Thyroid gland (tissue), 4 donors: ENCODE measurements around the gene SDHB. TPM values are rescaled to one million over a fixed set of nuclear protein-coding genes. Genes with fewer than 3 reads are reported as not detected.

Experiments
- DNase-seq, 2 donors: peaks; one replicate each; pipeline ENCODE4 v3.0.0-alpha.2; 2019
- H3K27ac ChIP-seq, 3 donors: fragments of 200-600 bp; sonication (generic); 1 replicate in 2 of 3; 2 replicates in 1 of 3; pipeline ENCODE4 v1.5.1; 2016 to 2019; ENCODE audit warnings: mild to moderate bottlenecking in 1 of 3, moderate library complexity in 1 of 3
- H3K27me3 ChIP-seq: fragments of 200-600 bp; sonication (generic); one replicate; pipeline ENCODE4 v1.5.1; 2019
- H3K36me3 ChIP-seq, 2 donors: fragments of 200-600 bp; sonication (generic); one replicate each; pipeline ENCODE4 v1.5.1; 2016 to 2019
- H3K4me1 ChIP-seq, 2 donors: fragments of 200-600 bp; sonication (generic); one replicate each; pipeline ENCODE4 v1.5.1; 2017 to 2019
- H3K4me3 ChIP-seq, 3 donors: fragments of 200-600 bp; sonication (generic); replicated peaks in 1 of 3; 1 replicate in 2 of 3; 2 replicates in 1 of 3; pipeline ENCODE4 v1.5.1; 2016; ENCODE audit warnings: mild to moderate bottlenecking in 1 of 3
- H3K9me3 ChIP-seq: fragments of 200-600 bp; sonication (generic); one replicate; pipeline ENCODE4 v1.5.1; 2017
- POLR2A ChIP-seq, 2 donors: fragments of 450-650 bp; IDR thresholded peaks; one replicate each; pipeline ENCODE4 v1.6.1; 2017; ENCODE audit warnings: antibody characterized with exemption in 2 of 2, mild to moderate bottlenecking in 2 of 2, moderate library complexity in 1 of 2
- WGBS, 2 donors: methylation state at CpG; one replicate each; pipeline ENCODE4 v1.1.5; 2017; 5-methylcytosine and 5-hydroxymethylcytosine counted together
- intact Hi-C: fragments of 100-400 bp; cut with DNase I; formaldehyde crosslinking; loops from one replicate; pipeline ENCODE4 v1.15.1; 2023
- total RNA-seq, 4 donors: library from RNA; depleted of rRNA; stranded (reverse); fragments of >200 nt; gene quantifications; one replicate each; pipeline ENCODE4 v1.2.3, GENCODE V29; 2016
- TF ChIP-seq, protein P1 (sequence below), 6 experiments: fragments of 200-600 bp in 3 of 6; fragments of 450-650 bp in 3 of 6; sonication (generic) in 3 of 6; IDR thresholded peaks; one replicate each; pipeline ENCODE4 v1.5.1; 2016 to 2019; ENCODE audit warnings: antibody characterized with exemption in 6 of 6, mild to moderate bottlenecking in 2 of 6, inconsistent platforms in 1 of 6, moderate library complexity in 1 of 6

The SDHB gene
- total RNA-seq, 4 donors from 2014 or later, result 112 to 162 (median 136) TPM

DNA sequence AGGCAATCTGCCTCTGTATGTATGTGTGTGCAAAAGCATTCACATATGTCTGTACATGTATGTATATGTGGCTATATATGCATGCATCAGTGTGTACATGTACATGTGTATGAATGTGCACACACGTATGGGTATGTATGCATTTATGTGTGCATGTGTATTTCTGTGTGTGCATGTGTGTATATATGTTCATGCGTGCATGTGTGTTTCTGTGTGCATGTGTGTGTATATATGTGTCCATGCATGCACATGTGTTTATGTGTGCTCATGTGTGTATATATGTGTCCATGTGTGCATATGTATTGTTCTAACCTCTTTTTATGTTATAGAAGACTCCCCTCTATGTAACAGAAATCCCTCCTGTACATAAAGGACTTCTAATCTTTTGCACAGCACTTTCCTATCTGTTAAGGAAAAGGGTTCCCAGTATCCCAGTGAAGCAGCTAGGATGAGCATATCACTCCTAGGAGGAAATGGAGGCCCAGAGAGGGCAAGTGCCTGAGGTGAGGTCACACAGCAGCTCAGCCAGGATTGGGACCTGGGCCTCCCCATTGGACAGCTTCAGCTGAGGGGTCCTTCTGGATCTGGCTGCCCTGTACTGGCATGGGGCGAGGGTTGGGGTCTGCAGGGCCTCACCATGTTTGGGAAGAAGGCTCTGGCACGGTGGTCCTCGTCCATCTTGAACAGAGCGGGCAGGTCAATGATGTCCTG, 15.8 kb upstream of the SDHB start:
- WGBS, 2 donors, result 87 to 88% methylated on average over 5 of the region's 6 CpGs
- Histone ChIP-seq H3K4me3 (no peak overlapping the region), H3K4me1 (no peaks in the 10 kb centered on the region), H3K36me3 (no peaks in the 10 kb centered on the region), H3K27ac (no peak overlapping the region), H3K27me3 (no peaks in the 10 kb centered on the region), H3K9me3 (no peaks in the 10 kb centered on the region)
- no peak for DNase-seq
- intact Hi-C loops, result no loop called here
- TF ChIP-seq, protein P1, sequence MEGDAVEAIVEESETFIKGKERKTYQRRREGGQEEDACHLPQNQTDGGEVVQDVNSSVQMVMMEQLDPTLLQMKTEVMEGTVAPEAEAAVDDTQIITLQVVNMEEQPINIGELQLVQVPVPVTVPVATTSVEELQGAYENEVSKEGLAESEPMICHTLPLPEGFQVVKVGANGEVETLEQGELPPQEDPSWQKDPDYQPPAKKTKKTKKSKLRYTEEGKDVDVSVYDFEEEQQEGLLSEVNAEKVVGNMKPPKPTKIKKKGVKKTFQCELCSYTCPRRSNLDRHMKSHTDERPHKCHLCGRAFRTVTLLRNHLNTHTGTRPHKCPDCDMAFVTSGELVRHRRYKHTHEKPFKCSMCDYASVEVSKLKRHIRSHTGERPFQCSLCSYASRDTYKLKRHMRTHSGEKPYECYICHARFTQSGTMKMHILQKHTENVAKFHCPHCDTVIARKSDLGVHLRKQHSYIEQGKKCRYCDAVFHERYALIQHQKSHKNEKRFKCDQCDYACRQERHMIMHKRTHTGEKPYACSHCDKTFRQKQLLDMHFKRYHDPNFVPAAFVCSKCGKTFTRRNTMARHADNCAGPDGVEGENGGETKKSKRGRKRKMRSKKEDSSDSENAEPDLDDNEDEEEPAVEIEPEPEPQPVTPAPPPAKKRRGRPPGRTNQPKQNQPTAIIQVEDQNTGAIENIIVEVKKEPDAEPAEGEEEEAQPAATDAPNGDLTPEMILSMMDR (IDR thresholded peaks at IDR 0.05), result no peak
- no peak for TF ChIP-seq POLR2A (IDR thresholded peaks at IDR 0.05)

GRCh38 chr1:17068789-17069188, 15.0 kb upstream of the SDHB start:
- Histone ChIP-seq H3K27ac (no peak overlapping the region), H3K4me1 (no peaks in the 10 kb centered on the region), H3K9me3 (no peaks in the 10 kb centered on the region), H3K4me3 (no peak overlapping the region), H3K36me3 (no peaks in the 10 kb centered on the region), H3K27me3 (no peaks in the 10 kb centered on the region)
- intact Hi-C loops, result no loop called here
- WGBS, 2 donors, result 67 to 74% methylated on average over 11 to 12 of the region's 12 CpGs
- TF ChIP-seq, protein P1 (IDR thresholded peaks at IDR 0.05), result no peak
- TF ChIP-seq POLR2A (IDR thresholded peaks at IDR 0.05), result no peak
- no peak for DNase-seq

GRCh38 chr1:17067465-17068240, 13.8 kb upstream of the SDHB start:
- no peak for DNase-seq
- Histone ChIP-seq H3K27me3 (no peaks in the 10 kb centered on the region), H3K4me1 (no peaks in the 10 kb centered on the region), H3K27ac (no peak overlapping the region), H3K9me3 (no peaks in the 10 kb centered on the region), H3K36me3 (no peaks in the 10 kb centered on the region), H3K4me3 (no peak overlapping the region)
- TF ChIP-seq, protein P1 (IDR thresholded peaks at IDR 0.05), result no peak
- no peak for TF ChIP-seq POLR2A (IDR thresholded peaks at IDR 0.05)
- intact Hi-C loops, result no loop called here
- WGBS, 2 donors, result 75 to 86% methylated on average over 10 of the region's 10 CpGs

DNA sequence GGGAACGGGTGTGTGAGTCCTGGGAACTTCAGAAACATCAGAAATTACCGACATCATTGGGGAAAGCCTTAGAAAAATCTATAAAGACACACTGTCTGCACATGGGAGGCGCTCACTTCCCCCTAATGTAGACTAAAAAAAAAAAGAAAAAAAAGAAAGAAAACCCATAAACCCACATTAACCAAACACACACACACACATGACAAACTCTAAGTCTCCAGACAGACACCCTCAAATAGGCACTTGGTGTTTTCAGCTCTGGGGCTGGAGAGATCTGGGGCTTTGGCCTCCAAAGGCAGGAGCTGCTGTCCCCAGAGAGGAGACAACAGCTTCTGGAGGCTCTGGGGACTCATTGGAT, 13.2 kb upstream of the SDHB start:
- H3K36me3 ChIP-seq, result no peaks in the 10 kb centered on the region
- 82 to 88% methylated on average over 3 of the region's 3 CpGs for WGBS, 2 donors
- no peak overlapping the region for H3K27ac ChIP-seq
- TF ChIP-seq, protein P1 (IDR thresholded peaks at IDR 0.05), result no peak
- TF ChIP-seq POLR2A (IDR thresholded peaks at IDR 0.05), result no peak
- DNase-seq, result no peak
- no peaks in the 10 kb centered on the region for H3K4me1 ChIP-seq
- no peaks in the 10 kb centered on the region for H3K27me3 ChIP-seq
- H3K4me3 ChIP-seq, result no peak overlapping the region
- no peaks in the 10 kb centered on the region for H3K9me3 ChIP-seq
- intact Hi-C loops, result no loop called here
